ENCODE data around the gene RARRES2. TPM values are rescaled to one million over a fixed set of nuclear protein-coding genes. Genes with fewer than 3 reads are reported as not detected.
"Not testable (repeated sequence)": the region's sequence is repeated elsewhere in the genome, so short reads cannot be mapped to it uniquely, and the experiment has no call there.

The RARRES2 gene
- total RNA-seq, 1 donor from 2014 or later, result not detected

- no peak for TF ChIP-seq CTCF (IDR thresholded peaks at IDR 0.05)
- Mint-ChIP-seq H3K27ac (no peak overlapping the region), H3K9me3 (no peaks in the 10 kb centered on the region), H3K27me3 (no peaks in the 10 kb centered on the region), H3K36me3 (ENCODE audit: low read depth) (peaks cover 8% of the 10 kb centered on the region), H3K4me1 (peaks cover 41% of the 10 kb centered on the region), H3K4me3 (no peak overlapping the region)
- ATAC-seq (ENCODE audit: low read depth) (no peak), DNase-seq (no peak)
- intact Hi-C loops (cut with micrococcal nuclease), result no loop called here
- ChIA-PET CTCF (no interaction called here), POLR2A (no interaction called here)
Observed at GRCh38 chr7:150317748-150318444, 23.5 kb downstream of the RARRES2 start.

- H3K4me3 Mint-ChIP-seq; H3K27me3 Mint-ChIP-seq; DNase-seq; intact Hi-C loops (cut with micrococcal nuclease); H3K27ac Mint-ChIP-seq; H3K9me3 Mint-ChIP-seq; H3K36me3 Mint-ChIP-seq (ENCODE audit: low read depth); CTCF ChIA-PET; ATAC-seq (ENCODE audit: low read depth); POLR2A ChIA-PET: not testable (repeated sequence)
- H3K4me1 Mint-ChIP-seq, result peaks cover 32% of the 10 kb centered on the region
Observed at GRCh38 chr7:150316987-150317386, 24.4 kb downstream of the RARRES2 start.

GRCh38 chr7:150314639-150315239, 26.7 kb downstream of the RARRES2 start:
- TF ChIP-seq CTCF (IDR thresholded peaks at IDR 0.05), result no peak
- Mint-ChIP-seq H3K9me3 (no peaks in the 10 kb centered on the region), H3K4me3 (no peak overlapping the region), H3K27me3 (no peaks in the 10 kb centered on the region), H3K27ac (no peak overlapping the region), H3K4me1 (peaks cover 17% of the 10 kb centered on the region), H3K36me3 (ENCODE audit: low read depth) (peaks cover 5% of the 10 kb centered on the region)
- intact Hi-C loops (cut with micrococcal nuclease), result no loop called here
- ChIA-PET CTCF (no interaction called here), POLR2A (no interaction called here)
- no peak for DNase-seq
- ATAC-seq (ENCODE audit: low read depth), result no peak

- Mint-ChIP-seq H3K27me3 (no peaks in the 10 kb centered on the region), H3K36me3 (ENCODE audit: low read depth) (peaks cover 5% of the 10 kb centered on the region), H3K9me3 (no peaks in the 10 kb centered on the region), H3K4me1 (peaks cover 10% of the 10 kb centered on the region), H3K27ac (no peak overlapping the region), H3K4me3 (no peak overlapping the region)
- intact Hi-C loops (cut with micrococcal nuclease), result no loop called here
- no peak for ATAC-seq (ENCODE audit: low read depth)
- ChIA-PET CTCF (no interaction called here), POLR2A (no interaction called here)
- no peak for DNase-seq
- TF ChIP-seq CTCF (IDR thresholded peaks at IDR 0.05), result no peak
Observed at GRCh38 chr7:150313870-150314269, 27.6 kb downstream of the RARRES2 start.

- no peaks in the 10 kb centered on the region for H3K9me3 Mint-ChIP-seq
- ChIA-PET POLR2A (no interaction called here), CTCF (no interaction called here)
- peaks cover 6% of the 10 kb centered on the region for H3K4me1 Mint-ChIP-seq
- H3K27me3 Mint-ChIP-seq, result no peaks in the 10 kb centered on the region
- no peak overlapping the region for H3K4me3 Mint-ChIP-seq
- H3K27ac Mint-ChIP-seq, result no peak overlapping the region
- no peak for TF ChIP-seq CTCF (IDR thresholded peaks at IDR 0.05)
- ATAC-seq (ENCODE audit: low read depth) (no peak), DNase-seq (no peak)
- peaks cover 5% of the 10 kb centered on the region for H3K36me3 Mint-ChIP-seq (ENCODE audit: low read depth)
- intact Hi-C loops (cut with micrococcal nuclease), result no loop called here
Observed at GRCh38 chr7:150313367-150313809, 28.0 kb downstream of the RARRES2 start.

- ATAC-seq (ENCODE audit: low read depth); H3K27ac Mint-ChIP-seq; H3K4me1 Mint-ChIP-seq; H3K36me3 Mint-ChIP-seq (ENCODE audit: low read depth); H3K27me3 Mint-ChIP-seq; intact Hi-C loops (cut with micrococcal nuclease); H3K9me3 Mint-ChIP-seq; POLR2A ChIA-PET; H3K4me3 Mint-ChIP-seq; DNase-seq; CTCF ChIA-PET: not testable (repeated sequence)
Observed at GRCh38 chr7:150312649-150313366, 28.6 kb downstream of the RARRES2 start.

Measured in activated B cell treated with CpG ODN at 0.5 μM for 24 hours (primary cell).